Activated CD8-positive, alpha-beta memory T cell treated with anti-CD3 and anti-CD28 coated beads for 4 hours (primary cell): Measurements from ENCODE around the gene SOWAHA.
"Not testable (repeated sequence)": the region's sequence is repeated elsewhere in the genome, so short reads cannot be mapped to it uniquely, and the experiment has no call there.

Experiments
- DNase-seq, 2 donors: peaks; one replicate each; pipeline ENCODE4 v3.0.0-alpha.2; 2020; ENCODE audit warnings: low read depth in 2 of 2

SOWAHA gene

GRCh38 chr5:132777209-132778069 lies 35.7 kb upstream of the SOWAHA start, which contains the start of gene SEPTIN8:
Gene SEPTIN8 (minus strand): TSS chr5:132777239. CDS start chr5:132777137, 102 bp downstream.
- peak in 1 of 2 donors; percentile 4 for DNase-seq

- DNase-seq, result no peak
Observed at GRCh38 chr5:132778129-132778528, 35.0 kb upstream of the SOWAHA start.

GRCh38 chr5:132778856-132779255 lies 34.2 kb upstream of the SOWAHA start:
- DNase-seq, result no peak

- DNase-seq, result no peak
Observed at GRCh38 chr5:132779961-132780360, 33.1 kb upstream of the SOWAHA start.

GRCh38 chr5:132780577-132780976 lies 32.5 kb upstream of the SOWAHA start:
- DNase-seq, result no peak

- DNase-seq, result no peak
Observed at GRCh38 chr5:132781029-132781428, 32.1 kb upstream of the SOWAHA start.

GRCh38 chr5:132782101-132782500 lies 31.0 kb upstream of the SOWAHA start:
- DNase-seq, result no peak

- no peak for DNase-seq
Observed at GRCh38 chr5:132785365-132785764, 27.7 kb upstream of the SOWAHA start.

- no peak for DNase-seq
Observed at GRCh38 chr5:132785864-132786263, 27.2 kb upstream of the SOWAHA start.

GRCh38 chr5:132787076-132787475 lies 26.0 kb upstream of the SOWAHA start:
- no peak for DNase-seq

- DNase-seq, result no peak
Observed at GRCh38 chr5:132788508-132788907, 24.6 kb upstream of the SOWAHA start.

GRCh38 chr5:132788990-132789886 lies 23.9 kb upstream of the SOWAHA start:
- DNase-seq, result no peak

GRCh38 chr5:132790201-132790865 lies 22.8 kb upstream of the SOWAHA start:
- no peak for DNase-seq

- no peak for DNase-seq
Observed at GRCh38 chr5:132791026-132791425, 22.1 kb upstream of the SOWAHA start.

GRCh38 chr5:132797651-132798050 lies 15.5 kb upstream of the SOWAHA start:
- no peak for DNase-seq

GRCh38 chr5:132799392-132799791 lies 13.7 kb upstream of the SOWAHA start:
- no peak for DNase-seq

GRCh38 chr5:132800545-132800944 lies 12.6 kb upstream of the SOWAHA start:
- no peak for DNase-seq

- no peak for DNase-seq
Observed at GRCh38 chr5:132802044-132802684, 10.9 kb upstream of the SOWAHA start.

GRCh38 chr5:132802685-132803066 lies 10.4 kb upstream of the SOWAHA start:
- not testable (repeated sequence) for DNase-seq

- not testable (repeated sequence) for DNase-seq
Observed at GRCh38 chr5:132804219-132804618, 8.9 kb upstream of the SOWAHA start.

- not testable (repeated sequence) for DNase-seq
Observed at GRCh38 chr5:132805872-132806271, 7.2 kb upstream of the SOWAHA start.

- DNase-seq, result not testable (repeated sequence)
Observed at GRCh38 chr5:132806804-132807162, 6.3 kb upstream of the SOWAHA start.
